Measurements from ENCODE around the gene SCAI.
A peak's percentile ranks its signal among the peaks of the same experiment; 100 is the strongest.
"Not testable (repeated sequence)": the region's sequence is repeated elsewhere in the genome, so short reads cannot be mapped to it uniquely, and the experiment has no call there.

The SCAI gene

DNA sequence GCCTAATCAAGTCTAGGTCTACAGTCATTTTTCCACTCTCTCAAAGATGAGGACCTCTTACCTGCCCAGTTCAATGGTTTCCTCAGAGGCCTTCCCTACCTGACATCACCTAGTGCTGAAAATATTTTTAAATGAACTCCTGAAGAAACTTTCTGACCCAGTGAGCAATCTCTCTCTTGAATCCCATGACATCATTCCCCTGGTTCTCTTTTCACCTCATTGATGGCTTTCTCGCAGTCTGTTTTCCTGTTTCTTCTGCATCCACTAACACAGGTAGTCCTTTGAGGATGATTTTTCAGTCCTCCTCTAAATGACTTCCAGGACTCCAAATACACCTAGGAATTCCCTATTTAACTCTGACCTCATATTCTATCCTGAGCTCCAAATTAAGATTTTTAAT, 40.3 kb downstream of the SCAI start:
- ATAC-seq, result no peak

- no peak for ATAC-seq
These were observed 42.5 kb downstream of the SCAI start for GRCh38 chr9:125100822-125101221.

- no peak for ATAC-seq
These were observed 43.5 kb downstream of the SCAI start for GRCh38 chr9:125099816-125100215.

- ATAC-seq, result no peak
These were observed 47.4 kb downstream of the SCAI start for GRCh38 chr9:125095821-125096443.

DNA sequence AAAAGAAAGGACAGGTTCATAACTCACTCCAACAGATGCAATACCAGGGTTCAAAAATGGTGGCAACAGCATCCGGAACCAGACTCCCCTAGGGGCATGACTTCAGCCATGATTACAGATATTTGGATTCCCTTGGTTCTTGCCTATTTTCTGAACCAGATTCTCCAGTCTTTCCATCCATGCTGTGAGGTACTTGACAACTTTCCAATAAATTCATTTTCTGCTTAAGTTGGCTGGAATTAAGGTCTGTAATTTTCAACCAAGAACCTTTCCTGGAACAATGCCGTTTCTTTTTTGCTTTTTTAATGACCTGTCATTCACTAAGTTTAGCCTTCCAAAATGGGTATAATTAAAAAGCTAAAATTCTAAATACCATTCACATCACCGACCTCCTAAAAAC, 52.2 kb downstream of the SCAI start:
- no peak for ATAC-seq

GRCh38 chr9:125089331-125089730, 54.0 kb downstream of the SCAI start:
- ATAC-seq, result peak in 1 of 2 donors; percentile 43

- ATAC-seq, result no peak
These were observed 54.6 kb downstream of the SCAI start for GRCh38 chr9:125088752-125089151.

- ATAC-seq, result no peak
These were observed 57.4 kb downstream of the SCAI start for GRCh38 chr9:125085703-125086477.

DNA sequence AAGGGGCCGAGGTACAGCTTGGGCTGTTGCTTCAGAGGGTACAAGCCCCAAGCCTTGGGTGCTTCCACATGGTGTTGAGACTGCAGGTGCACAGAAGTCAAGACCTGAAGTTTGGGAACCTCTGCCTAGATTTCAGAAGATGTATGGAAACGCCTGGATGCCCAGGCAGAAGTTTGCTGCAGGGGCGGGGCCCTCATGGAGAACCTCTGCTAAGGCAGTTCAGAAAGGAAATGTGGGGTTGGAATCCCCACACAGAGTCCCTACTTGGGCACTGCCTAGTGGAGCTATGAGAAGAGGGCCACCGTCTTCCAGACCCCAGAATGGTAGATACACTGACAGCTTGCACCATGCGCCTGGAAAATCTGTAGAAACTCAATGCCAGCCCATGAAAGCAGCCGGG, 61.1 kb downstream of the SCAI start:
- not testable (repeated sequence) for ATAC-seq

DNA sequence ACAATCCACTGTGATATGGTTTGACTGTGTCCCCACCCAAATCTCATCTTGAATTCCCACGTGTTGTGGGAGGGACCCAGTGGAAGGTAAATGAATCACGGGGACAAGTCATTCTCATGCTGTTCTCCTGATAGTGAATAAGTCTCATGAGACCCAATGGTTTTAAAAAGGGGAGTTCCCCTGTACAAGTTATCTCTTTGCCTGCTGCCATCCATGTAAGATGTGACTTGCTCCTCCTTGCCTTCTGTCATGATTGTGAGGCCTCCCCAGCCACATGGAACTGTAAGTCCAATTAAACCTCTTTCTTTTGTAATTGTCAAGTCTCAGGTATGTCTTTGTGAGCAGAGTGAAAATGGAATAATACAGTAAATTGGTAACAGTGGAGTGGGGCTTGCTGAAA, 62.5 kb downstream of the SCAI start:
- ATAC-seq, result not testable (repeated sequence)

- ATAC-seq, result no peak
These were observed 63.4 kb downstream of the SCAI start for GRCh38 chr9:125079931-125080330.

DNA sequence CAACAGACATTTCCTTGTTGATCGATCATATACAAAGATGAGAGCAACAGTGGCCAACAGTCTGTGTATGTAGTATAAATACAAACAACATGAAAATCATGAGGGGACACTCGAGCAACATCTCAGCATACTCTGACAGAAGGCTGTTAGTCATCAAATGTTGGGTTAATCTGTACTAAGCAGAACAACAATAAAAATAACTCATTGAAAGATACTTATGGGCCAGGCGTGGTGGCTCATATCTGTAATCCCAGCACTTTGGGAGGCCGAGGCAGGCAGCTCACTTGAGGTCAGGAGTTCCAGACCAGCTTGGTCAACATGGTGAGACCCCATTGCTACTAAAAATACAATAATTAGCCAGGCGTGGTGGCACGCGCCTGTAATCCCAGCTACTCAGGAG, 67.3 kb downstream of the SCAI start:
- ATAC-seq, result no peak

- no peak for ATAC-seq
These were observed 68.4 kb downstream of the SCAI start for GRCh38 chr9:125074976-125075375.

GRCh38 chr9:125066839-125067619, 76.3 kb downstream of the SCAI start:
- no peak for ATAC-seq

DNA sequence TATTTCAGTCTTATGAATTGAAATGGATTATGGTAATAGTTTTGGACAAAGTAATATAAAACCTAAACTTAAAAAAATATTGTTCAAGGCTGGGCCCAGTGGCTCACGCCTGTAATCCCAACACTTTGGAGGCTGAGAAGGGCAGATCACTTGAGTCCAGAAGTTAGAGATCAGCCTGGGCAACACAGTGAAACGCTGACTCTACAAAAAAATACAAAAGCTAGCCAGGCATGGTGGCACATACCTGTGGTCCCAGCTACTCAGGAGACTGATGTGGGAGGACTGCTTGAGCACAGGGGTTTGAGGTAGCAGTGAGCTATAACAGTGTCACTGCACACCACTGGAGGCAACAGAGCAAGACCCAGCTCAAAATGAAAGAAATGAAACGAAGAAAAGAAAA, 81.9 kb downstream of the SCAI start:
- no peak for ATAC-seq

- ATAC-seq, result no peak
These were observed 93.9 kb downstream of the SCAI start for GRCh38 chr9:125049212-125050049.

- no peak for ATAC-seq
These were observed 99.7 kb downstream of the SCAI start for GRCh38 chr9:125043631-125044030.

DNA sequence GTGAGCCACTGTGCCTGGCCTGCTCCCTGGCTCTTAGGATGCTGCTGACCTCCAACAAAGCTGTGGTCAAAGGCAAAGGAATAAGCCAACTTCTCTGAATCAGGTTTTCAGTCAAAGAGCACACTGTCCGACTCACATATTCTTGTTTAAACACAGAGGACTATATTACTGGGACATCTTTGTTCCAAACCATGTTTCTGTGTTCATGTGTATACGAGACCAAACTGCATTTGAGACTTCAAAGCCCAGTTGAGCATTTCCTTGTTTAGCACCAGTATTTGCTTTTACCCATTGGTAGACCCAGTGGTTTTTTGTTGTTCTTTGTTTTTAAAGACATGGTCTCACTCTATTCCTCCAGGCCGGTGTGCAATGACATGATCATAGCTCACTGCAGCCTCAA, 100.2 kb downstream of the SCAI start:
- ATAC-seq, result no peak

DNA sequence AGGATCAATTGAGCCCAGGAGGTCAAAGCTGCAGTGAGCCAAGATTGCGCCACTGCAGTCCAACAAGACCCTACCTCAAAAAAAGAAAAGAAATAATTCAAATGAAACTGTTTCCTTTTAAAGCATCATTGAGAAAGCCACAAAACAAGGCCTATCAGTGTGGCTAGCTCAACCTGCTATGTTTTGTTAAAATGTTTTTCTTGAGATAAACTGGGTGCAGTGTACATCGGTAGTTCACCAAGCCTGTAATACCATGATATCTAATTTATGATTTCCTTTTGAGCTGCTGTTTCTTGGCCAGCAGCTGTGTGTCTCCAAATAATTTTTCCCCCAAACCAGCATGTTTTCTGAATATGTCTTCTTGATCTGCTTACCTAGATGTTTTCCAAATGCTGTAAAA, 105.2 kb downstream of the SCAI start:
- no peak for ATAC-seq

GRCh38 chr9:125028041-125028440, 115.3 kb downstream of the SCAI start:
- ATAC-seq, result no peak

DNA sequence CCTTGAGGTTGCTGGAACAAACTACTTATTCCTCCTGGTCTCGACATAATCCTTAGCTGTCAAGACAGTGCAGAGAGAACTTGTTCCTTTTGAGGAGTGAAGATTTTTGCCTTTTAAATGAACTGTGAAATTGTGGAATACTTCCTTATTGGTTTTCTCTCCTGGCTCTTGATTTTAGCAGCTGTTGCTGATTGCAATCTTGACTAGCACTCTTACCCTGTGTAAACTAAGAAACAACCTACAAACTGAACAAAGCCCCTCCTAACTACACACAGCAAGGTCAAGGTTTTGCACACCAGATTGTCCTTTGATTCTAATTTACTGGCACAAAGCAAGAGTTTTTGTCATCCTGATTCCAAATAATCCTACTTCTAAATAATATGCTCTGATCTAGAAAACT, 118.4 kb downstream of the SCAI start:
- ATAC-seq, result no peak

DNA sequence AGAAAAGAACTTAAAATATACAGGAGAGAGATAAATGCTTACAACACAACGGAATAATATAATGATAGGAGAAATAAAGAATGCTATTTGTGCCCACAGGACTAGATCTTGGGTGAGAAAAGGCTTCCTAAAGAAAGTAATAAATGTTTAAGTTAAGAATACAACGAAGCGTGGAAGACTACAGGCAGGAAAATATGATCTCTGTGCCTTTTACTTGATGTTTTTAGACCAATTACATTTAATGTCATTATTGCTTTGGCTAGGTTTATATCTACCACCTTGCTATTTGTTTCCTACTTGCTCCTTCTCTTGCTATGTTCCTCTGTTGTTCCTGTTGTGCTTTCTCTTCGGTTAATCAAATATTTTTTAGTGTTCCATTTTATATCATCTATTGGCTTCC, 122.3 kb downstream of the SCAI start:
- ATAC-seq, result no peak

DNA sequence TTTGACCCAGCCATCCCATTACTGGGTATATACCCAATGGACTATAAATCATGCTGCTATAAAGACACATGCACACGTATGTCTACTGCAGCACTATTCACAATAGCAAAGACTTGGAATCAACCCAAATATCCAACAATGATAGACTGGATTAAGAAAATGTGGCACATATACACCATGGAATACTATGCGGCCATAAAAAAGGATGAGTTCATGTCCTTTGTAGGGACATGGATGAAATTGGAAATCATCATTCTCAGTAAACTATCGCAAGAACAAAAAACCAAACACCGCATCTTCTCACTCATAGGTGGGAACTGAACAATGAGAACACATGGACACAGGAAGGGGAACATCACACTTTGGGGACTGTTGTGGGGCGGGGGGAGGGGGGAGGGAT, 127.7 kb downstream of the SCAI start:
- not testable (repeated sequence) for ATAC-seq

All from activated CD4-positive, CD25-positive, alpha-beta regulatory T cell treated with anti-CD3 and anti-CD28 coated beads, Interleukin-2, amount 50 U/mL, for 24 hours (primary cell).